ENCODE results near the gene MAPK12. TPM values are rescaled to one million over a fixed set of nuclear protein-coding genes. Genes with fewer than 3 reads are reported as not detected.

The MAPK12 gene
- total and polyA plus RNA-seq, 9 of the 15 experiments (the other 6 are each of a cell fraction or from before 2014, with no cell fraction given) = 0.79 to 71.5 (median 32.8) TPM

GRCh38 chr22:50306753-50307749 is 45.6 kb upstream of the MAPK12 start, which contains the start of gene PLXNB2 (continued):
- TF ChIP-seq TGIF2 (CRISPR knock-in tag; IDR thresholded peaks at IDR 0.05) (0 out of 2 replicates have a peak, but pooled peaks have one; percentile 46), HMGN3 (IDR thresholded peaks at IDR 0.05; ENCODE audit: borderline replicate concordance, extremely low read depth, insufficient read length, low read depth, low read length) (peak; percentile 37), ZMIZ1 (IDR thresholded peaks at IDR 0.05; ENCODE audit: low read depth in 2 of 2, low read length in 2 of 2) (no peak), PCBP1 (IDR thresholded peaks at IDR 0.05; ENCODE audit: low read depth, low read length, poor library complexity, severe bottlenecking) (peak; percentile 65), RB1 (IDR thresholded peaks at IDR 0.05; ENCODE audit: low read depth) (peak; percentile 43; the same call in 1 of the 2 replicates)
